ENCODE data around the gene LRRC7.

Gene LRRC7

GRCh38 chr1:69567652-69568420 lies at the start of gene LRRC7:
TSS of gene LRRC7 (plus strand) at chr1:69567922. CDS start at chr1:69568640, 718 bp downstream.
- DNase-seq, result no peak

GRCh38 chr1:69519006-69519405 lies 48.7 kb upstream of the LRRC7 start:
- no peak for DNase-seq

- DNase-seq, result no peak
These were observed 47.4 kb upstream of the LRRC7 start for GRCh38 chr1:69520326-69520725.

- peak; percentile 83 for DNase-seq
These were observed 44.7 kb upstream of the LRRC7 start for GRCh38 chr1:69523032-69523431.

GRCh38 chr1:69523461-69523860 lies 44.3 kb upstream of the LRRC7 start:
- no peak for DNase-seq

- DNase-seq, result no peak
These were observed 43.7 kb upstream of the LRRC7 start for GRCh38 chr1:69524015-69524414.

- no peak for DNase-seq
These were observed 40.4 kb upstream of the LRRC7 start for GRCh38 chr1:69527273-69527672.

GRCh38 chr1:69528376-69528775 lies 39.3 kb upstream of the LRRC7 start:
- no peak for DNase-seq

- no peak for DNase-seq
These were observed 34.4 kb upstream of the LRRC7 start for GRCh38 chr1:69533343-69533742.

GRCh38 chr1:69534829-69535228 lies 32.9 kb upstream of the LRRC7 start:
- DNase-seq, result no peak

GRCh38 chr1:69535490-69535889 lies 32.2 kb upstream of the LRRC7 start:
- no peak for DNase-seq

GRCh38 chr1:69540052-69540451 lies 27.7 kb upstream of the LRRC7 start:
- no peak for DNase-seq

GRCh38 chr1:69551476-69552324 lies 16.0 kb upstream of the LRRC7 start:
- no peak for DNase-seq

GRCh38 chr1:69553726-69554125 lies 14.0 kb upstream of the LRRC7 start:
- no peak for DNase-seq

- DNase-seq, result no peak
These were observed 876 bp downstream of the LRRC7 start for GRCh38 chr1:69568421-69569174.

GRCh38 chr1:69569175-69569541 lies 1.4 kb downstream of the LRRC7 start:
- DNase-seq, result no peak

GRCh38 chr1:69569576-69570328 lies 2.0 kb downstream of the LRRC7 start:
- no peak for DNase-seq

GRCh38 chr1:69570356-69570755 lies 2.6 kb downstream of the LRRC7 start:
- no peak for DNase-seq

- no peak for DNase-seq
These were observed 5.2 kb downstream of the LRRC7 start for GRCh38 chr1:69572921-69573320.

- DNase-seq, result no peak
These were observed 6.2 kb downstream of the LRRC7 start for GRCh38 chr1:69573911-69574310.

GRCh38 chr1:69585666-69586065 lies 17.9 kb downstream of the LRRC7 start:
- no peak for DNase-seq

GRCh38 chr1:69587391-69587790 lies 19.7 kb downstream of the LRRC7 start:
- DNase-seq, result no peak

- no peak for DNase-seq
These were observed 22.1 kb downstream of the LRRC7 start for GRCh38 chr1:69589799-69590198.

Measured in kidney glomerular epithelial cell (primary cell).